ELR (cell line): ENCODE measurements around the gene CACNB4.
"Not testable (repeated sequence)": the region's sequence is repeated elsewhere in the genome, so short reads cannot be mapped to it uniquely, and the experiment has no call there.

Experiments
- DNase-seq: peaks from one replicate; pipeline ENCODE4 v3.0.0-alpha.2; 2015; ENCODE audit warnings: low read depth

CACNB4 gene

DNA sequence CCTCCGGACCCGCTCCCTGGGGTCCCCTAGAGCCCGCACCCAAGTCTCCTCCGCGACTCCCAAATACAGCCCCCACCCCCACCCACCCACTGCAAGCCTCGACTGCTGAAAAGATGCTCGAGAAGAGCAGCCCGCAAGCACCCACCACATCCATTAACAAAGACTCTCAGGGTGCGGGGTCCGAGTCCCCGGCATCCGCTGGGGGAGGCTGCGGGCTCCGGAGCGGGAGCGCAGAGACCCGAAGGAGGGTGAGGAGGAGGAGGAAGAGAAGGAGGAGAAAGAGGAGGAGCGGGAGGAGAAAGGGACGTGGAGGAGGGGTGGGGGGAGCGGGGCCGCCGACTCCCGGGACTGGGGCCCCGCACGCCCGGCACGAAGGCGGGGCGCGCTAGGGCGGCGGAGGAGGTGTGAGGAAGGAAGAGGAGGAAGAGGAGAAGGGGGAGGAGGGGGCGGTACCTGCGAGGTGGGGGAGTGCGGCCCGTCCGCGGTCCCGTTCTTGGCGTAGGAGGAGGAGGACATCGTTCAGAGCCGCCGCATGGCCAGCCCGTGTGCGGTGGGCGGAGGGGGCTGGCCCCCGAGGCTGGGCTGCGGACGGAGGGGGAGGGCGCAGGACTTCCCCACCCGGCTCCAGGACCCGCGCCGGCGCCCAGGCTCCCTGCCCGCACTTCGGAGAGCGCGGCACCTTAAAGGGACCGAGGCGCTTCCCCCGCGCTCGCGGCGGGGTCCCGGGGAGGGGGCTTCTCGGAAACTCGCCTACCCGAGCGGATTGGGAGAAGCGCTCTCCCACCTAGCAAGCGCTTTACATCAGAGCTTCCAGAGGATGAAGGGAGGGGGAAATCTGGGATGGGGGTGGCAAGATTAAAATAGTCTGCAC is at the start of gene CACNB4:
CACNB4 (minus strand) TSS at position 549 of the 871 bp plus-strand sequence.
- DNase-seq = no peak

DNA sequence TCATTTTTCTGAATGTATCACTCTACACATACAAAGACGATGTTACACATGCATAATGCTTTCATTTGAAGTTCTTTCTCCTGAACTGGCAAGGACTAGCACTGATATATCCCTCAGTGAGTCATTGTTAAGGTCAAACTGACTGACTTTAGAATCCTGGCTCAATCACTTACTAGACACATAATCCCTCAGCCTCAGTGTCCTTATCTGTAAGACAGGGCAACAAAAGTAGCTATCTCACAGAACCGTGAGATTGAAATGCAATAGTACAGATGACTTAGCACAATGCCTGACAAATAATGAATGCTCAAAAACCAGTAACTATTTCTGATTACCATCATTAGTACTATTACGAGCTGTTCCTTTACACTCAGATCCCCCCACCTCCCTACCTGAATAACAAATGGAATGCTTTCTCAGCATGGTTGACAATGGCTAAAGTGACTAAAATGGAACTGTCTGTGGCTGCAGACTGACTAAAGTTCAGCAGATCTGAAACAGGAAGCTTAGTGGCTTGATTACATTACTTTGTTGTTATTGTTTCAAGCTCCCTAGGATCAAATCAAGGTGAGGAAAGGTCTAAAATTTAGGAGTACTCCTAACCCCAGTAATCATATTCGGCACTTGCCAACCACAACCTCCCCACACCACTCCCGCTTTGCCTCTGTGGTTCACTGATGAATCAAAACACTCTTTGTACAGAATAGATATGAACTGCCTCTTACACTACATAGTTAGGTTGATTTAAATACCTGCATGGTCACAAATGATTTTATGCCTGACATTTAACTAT is 35.8 kb upstream of the CACNB4 start:
- peak; percentile 13 for DNase-seq

DNA sequence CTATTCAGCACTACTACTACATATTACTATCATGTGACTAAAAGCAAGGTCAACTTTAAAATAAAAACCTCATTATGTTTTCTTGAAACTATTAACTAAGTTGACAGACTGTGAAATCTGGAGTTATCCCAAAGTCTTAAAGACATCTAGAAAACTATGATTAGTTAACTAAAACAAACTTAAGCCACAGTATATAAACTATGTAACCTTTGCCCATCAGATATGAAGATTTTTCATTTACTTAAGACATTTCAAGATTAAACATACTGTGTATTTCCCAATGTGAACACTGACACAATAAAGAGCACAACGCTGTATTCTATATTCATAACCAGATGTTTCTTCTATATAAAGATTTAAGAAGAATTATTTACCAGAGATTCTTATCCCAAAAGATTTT is 33.5 kb upstream of the CACNB4 start:
- no peak for DNase-seq

DNA sequence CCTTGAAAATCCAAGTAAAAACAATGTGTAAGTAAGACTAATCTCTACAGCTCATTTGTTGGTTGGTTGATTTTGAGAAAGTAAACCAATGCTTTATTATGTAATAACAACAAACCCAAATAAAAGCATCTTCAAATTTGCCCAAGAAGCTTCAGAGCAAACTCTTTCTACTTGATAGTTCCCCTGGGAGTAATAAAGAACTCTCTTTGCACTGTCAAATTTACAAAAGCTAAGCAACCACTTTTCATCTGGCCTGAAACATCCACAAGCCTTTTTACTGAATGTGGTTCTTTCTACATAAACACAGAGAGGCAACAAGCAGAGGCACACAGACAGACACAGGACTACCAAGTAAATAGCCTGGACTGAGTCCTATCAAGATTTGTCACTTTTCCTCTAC is 28.8 kb upstream of the CACNB4 start:
- no peak for DNase-seq

DNA sequence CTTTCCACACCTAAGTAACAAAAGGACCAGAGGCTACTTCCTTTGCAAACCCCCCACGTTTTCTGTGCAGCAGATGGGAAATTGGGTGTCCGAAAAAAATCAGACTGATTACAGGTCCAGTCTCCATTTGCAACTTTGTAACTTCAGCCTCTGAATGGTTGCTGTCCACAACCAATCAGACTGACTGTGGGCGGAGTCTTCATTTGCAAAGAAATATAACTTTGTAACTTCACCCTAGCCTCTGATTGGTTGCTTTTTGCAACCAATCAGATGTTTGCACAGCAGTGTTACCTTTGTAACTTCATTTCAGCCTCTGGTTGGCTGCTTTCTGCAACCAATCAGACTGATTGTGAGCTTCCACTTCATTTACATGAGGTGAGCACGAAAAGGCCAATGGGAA is 27.8 kb upstream of the CACNB4 start:
- peak; percentile 8 for DNase-seq

DNA sequence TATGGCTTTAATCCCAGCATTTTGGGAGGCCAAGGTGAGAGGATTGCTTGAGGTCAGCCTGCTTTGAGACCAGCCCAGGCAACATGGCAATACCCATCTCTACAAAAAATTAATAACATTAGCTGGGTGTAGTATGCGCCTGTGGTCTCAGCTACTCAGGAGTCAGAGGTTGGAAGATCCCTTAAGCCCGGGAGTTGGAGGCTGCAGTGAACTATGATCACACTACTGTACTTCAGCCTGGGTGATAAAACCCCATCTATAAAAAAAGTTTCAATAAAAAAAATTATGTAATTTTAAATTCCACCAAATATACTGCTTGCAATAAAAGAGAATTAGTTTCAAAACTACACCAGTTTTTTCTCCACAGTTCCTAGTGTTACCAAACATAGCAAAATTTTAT is 23.3 kb upstream of the CACNB4 start:
- DNase-seq = no peak

DNA sequence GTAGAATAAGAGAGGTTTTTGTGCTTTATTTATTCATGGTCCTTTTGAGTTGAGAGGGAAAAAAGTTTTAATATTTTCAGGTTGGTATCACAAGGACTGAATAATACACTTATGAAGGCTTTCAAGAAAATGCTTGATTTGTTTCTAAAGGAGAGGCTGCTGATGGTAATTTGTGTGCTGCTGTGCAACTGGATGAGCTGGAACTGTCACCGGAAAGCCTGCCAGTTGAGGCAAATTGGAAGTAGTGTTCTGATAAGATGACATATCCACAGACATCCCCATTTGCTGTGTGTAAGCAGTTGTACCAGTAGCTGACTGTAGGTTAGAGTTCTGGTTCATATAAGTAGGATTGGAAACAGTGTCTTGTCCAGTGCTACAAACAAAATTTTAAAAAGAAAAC is 21.6 kb upstream of the CACNB4 start:
- DNase-seq = no peak

DNA sequence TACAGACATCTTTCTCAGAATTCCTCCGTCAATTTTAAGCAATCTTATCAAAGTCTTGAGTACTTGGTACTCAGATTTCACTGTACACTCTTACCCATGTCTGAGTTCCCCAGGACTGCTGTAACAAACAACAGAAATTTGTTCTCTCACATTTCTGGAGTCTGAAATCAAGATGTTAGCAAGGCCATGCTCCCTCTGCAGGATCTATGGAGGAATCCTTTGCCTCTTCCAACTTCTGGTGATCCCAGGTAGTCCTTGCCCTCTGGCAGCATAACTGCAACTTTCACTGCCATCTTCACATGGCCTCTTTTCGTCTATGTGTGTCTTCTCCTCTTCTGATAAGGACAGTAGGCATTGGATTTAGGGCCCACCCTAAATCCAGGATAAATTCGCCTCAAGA is 17.1 kb upstream of the CACNB4 start:
- DNase-seq = peak; percentile 18

DNA sequence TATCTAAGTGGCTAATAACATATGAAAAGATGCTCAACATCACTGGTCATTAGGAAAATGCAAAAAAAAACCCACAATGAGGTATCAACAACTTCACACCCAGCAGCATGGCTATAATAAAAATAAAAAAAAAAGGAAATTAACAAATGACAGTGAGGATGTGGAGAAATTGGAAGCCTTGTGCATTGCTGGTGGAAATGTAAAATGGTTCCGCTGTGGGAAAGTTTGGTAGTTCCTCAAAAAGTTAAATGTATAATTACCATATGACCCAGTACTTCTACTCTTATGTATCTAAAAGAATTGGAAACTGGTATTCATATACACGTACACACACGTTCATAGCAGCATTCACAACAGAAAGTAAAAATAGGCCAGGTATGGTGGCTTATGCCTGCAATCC is 15.5 kb upstream of the CACNB4 start:
- DNase-seq = no peak

DNA sequence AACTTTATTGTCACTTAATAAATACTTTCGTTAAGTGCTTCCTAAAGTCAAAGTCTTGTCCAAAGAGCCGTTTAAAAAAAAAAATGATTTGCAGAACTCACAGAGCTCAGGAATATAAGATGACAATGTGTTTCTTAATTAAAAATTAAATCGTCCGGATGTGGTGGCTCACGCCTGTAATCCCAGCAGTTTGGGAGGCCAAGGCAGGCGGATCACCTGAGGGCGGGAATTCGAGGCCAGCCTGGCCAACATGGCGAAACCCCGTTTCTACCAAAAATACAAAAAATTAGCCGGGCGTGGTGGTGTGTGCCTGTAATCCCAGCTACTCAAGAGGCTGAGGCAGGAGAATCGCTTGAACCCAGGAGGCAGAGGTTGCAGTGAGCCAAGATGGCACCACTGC is 8.3 kb upstream of the CACNB4 start:
- not testable (repeated sequence) for DNase-seq

DNA sequence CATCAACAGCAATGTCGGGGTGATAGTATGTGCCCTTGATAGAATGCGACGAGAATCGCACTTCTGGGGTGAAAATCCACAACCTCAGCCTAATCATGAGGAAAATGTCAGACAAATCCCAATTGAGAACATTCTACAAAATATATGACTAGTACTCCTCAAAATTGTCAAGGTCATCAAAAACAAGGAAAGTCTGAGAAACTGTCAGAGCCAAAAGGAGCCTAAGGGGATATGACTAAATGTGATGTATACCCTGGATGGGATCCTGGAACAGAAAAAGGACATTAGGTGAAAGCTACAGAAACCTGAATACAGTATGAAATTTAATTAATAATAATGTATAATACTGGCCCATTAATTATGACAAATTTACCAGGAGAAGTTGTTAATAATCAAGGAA is 7.6 kb upstream of the CACNB4 start:
- DNase-seq = peak; percentile 60

DNA sequence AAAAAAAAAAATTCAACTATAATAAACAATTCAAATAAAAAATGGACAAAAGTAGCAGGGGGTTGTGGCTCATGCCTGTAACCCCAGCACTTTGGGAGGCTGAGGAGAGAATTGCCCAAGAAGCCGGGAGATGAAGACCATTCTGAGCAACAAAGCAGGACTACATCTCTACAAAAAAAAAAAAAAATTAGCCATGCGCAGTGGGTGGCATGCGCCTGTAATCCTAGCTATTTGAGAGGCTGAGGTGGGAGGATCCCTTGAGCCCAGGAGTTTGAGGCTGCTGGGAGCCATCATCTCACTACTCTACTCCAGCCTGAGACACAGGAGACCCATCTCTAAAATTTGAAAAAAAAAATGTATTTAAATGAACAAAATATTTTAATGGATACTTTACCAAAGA is 4.4 kb upstream of the CACNB4 start:
- no peak for DNase-seq

DNA sequence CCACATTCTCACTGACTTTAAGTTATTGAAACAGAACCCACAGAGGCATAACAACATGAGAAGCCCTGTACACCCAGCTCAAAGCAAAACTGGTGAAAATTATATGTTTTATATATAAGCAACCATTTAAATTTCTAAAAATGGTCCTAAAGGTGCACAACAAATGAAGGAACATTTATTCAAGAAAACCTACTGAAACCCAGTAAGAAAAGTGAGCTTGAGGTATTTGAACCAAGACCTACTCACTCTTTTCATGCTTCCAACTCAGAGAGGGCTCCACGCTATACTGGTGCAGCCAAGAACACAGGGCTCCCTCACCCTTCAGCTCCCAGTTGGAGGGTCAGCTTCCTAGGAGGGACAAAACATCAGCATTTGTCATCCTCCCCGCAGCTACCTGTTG is 2.1 kb upstream of the CACNB4 start:
- DNase-seq = no peak

DNA sequence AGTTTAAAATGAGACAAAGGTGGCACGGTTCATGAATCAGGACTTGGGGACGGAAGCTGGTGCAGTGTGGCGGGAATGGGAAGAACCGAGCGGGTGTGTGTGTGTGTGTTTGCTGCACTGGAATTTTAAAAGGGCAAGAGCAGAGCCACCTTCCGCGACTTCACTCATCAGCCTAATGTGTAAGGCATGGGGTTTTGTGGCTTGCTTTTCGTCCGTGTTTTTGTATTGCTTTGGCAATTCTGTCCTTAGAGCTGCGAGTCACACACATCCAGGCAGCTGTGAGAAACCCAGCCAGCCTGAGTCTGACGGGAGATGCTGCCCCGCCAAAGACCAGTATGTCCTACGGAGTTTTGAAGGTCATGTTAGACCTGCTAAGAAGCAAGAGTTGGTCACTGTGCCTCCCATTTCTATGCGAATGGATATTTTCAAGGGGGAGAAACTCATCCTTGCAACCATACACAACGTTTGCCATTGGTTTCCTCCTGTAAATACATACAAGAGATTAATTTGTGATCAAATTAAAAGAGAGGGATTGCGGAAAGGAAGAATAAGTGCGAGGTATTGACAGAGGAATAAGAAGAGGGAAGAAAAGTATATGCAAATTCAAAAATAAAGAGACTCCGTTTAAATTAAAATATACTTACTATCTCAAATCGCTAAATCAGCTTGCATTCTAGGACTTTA is 665 bp upstream of the CACNB4 start:
- peak; percentile 11 for DNase-seq

DNA sequence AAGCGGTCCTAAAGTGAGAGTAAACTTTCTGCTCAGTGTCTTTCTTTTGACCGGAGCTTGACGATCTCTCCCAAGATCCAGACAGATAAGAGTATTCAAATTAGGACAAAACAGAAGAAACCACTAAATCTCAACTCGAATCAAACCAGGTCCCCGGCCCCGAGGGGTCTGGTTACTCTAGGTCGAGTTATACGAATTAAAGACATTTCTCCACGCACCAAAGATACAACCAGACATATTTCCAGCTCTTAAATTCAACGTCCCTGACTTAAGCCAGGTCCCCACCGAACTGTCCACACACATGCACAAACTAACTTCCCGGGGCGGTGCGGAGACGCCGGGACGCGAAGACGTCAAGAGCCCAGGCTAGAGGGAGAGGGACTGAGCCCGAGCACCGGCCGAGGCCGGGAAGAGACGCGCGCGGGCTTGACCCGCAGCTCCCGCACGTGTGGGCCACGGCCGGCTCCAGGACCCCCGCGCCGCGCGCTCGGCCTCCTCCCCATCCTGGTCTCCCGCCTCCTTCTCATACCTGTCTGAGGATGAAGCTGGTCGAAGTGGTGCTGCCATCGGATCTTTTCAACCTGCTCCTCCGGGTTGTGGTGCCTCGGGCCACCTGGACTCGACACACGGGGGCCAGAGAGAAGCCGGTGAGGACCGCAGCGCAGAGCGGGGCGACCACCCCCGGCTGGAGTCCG is 896 bp downstream of the CACNB4 start:
- peak; percentile 27 for DNase-seq

DNA sequence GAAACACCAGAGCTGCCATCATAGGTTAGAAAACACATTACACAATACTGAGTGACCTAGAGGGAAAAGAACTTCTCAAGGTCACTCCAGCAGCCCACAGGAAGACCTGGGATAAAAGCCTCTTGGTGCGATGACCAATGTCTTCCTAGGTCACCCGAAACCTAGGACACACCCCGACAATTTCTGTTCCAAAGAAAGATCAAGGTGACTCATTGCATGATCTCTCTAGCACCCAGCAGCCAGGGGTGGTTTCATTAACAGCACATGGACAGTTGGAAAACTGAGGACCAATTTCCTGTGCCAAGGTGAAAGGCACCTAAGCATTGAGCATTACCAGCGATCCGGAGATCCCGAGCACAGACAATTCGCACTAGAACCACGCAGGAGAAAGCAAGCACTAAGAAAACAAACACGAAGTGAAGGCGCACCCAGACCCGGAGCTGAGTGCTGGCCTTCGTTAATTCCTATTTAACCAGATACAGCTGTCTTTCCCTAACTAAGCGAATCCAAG is 1.5 kb downstream of the CACNB4 start:
- DNase-seq = peak; percentile 44

DNA sequence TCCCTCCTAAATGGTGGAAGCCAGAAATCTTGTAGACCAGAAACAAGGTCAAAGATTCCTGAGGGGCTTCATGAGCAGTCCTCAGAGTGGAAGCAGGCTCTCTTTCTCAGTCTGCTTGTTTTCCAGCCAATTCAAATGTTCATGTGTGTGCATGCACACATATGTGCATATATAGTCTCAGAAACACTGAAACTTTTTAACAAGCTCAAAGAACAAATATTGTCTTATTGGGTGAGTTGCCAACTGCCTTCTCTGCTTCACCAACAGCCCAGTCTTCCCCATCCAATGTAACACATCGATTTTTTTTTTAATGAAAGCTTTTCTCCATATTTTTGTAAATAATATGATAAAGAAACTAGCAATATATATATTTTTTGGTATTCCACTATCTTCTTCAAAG is 3.7 kb downstream of the CACNB4 start:
- no peak for DNase-seq

DNA sequence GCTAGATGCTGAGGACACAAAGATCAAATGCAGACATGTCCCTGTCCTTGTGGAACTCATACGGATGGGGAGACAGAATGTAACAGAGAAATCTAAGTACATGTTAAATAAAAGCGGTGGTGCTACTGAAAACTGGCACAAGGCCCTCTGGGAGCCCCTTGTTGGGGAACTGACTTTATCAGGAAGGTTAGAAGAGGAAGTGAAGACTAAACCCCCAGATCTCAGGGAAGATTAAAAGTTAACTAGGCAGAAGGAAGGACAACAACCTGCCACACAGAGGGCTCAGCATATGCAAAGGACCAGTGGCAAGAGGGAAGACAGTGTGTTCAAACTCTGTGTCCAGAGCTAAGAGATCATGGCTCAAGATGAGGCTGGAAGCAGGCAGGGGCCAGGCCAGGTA is 4.8 kb downstream of the CACNB4 start:
- no peak for DNase-seq

DNA sequence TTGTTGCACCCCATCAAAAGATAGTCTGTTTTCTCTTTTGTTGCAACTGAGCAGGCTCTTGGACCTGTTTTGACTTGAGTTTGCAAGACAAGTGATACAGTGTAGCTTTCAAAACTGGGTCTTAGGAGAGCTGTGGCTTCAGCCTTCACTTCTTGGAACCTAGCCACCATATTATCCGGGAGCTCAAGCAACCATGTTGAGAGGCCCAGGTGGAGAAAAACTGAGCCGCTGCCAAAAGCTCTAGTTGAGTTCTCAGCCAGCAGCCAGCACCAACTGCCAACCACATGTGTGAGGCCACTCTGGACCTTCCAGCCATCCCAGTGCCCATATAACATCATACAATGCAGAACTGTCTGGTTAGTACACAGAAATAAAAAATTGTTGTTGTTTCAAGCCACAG is 5.4 kb downstream of the CACNB4 start:
- DNase-seq = no peak

DNA sequence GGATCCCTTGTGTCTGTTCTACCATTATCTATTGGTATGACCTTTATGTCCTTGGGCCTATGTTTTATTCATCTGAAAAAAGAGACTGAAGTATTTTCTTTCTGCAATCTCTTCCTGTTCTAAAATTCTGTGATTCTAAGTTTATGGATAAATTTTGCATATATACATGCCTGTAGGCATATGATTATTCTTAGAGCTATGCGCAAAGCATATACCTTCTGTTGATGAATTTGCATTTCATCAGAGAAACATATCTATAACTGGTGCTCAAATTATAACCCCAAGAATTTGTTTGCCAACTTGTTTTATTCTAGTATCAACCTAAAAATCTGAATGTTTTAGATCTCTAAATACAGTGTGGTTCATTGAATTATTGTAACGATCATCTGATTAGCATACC is 6.7 kb downstream of the CACNB4 start:
- DNase-seq = no peak

DNA sequence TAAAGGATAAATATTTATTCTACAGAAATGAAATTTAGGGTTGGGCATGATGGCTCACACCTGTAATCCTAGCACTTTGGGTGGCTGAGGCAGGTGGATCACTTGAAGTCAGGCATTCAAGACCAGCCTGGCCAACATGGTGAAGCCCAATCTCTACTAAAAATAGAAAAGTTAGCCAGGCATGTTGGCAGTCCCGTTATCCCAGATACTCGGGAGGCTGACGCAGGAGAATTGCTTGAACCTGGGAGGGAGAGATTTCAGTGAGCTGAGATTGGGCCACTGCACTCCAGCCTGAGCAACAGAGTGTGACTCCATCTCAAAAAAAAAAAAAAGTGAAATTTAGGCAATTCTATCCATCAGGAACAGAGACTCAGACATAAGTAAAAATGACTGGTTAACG is 8.1 kb downstream of the CACNB4 start:
- DNase-seq = not testable (repeated sequence)

DNA sequence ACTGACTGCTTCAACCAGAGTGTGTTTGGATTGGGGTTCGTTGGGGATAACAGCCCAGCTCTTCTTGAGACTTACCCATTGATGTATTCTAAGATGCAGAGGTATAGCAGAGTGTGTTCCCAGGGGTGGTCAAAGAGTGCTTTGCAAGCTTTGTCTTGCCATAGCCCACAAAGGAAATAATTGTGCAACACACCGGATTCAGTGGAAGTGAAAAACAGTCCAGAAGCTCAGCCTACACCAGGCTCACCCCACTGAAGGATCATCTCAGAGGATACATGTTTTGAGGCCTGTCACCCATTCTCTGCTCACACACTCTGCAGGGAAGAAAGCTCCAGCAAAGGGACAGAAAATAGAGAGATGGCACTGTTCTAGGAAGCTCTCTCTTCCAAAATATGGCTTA is 9.6 kb downstream of the CACNB4 start:
- DNase-seq = no peak
